ENCODE measurements around the gene SPAG7. TPM values are rescaled to one million over a fixed set of nuclear protein-coding genes. Genes with fewer than 3 reads are reported as not detected.

The SPAG7 gene
- total and polyA plus RNA-seq, 2 experiments from 2014 or later: 64.3 to 194 TPM

DNA sequence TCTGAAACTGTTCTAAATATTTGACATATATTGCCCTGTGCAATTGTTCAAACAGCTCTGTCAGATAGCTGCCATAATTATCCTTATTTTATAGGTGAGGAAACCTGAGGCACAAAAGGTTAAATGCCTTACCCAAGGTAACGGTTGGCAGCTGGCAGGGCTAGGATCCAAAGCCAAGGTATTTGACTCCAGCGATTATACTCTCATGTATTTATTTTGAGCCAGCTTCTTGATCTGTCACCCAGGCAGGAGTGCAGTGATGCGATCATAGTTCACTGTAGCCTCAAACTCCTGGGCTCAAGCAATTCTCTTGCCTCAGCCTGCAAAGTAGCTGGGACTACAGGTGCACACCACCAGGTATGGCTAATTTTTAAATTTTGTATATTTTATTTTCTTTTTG lies 9.5 kb downstream of the SPAG7 start:
- DNase-seq (ENCODE audit: low spot score): no peak
- Histone ChIP-seq H3K79me2 (no peaks in the 10 kb centered on the region), H4K20me1 (ENCODE audit: insufficient read depth, poor library complexity, severe bottlenecking) (no peaks in the 10 kb centered on the region), H2AFZ (no peak overlapping the region), H3K4me2 (no peak overlapping the region), H3K36me3 (replicated peaks; ENCODE audit: insufficient read depth, low read depth) (no peaks in the 10 kb centered on the region), H3K9me3 (ENCODE audit: low read depth) (no peaks in the 10 kb centered on the region), H3K27ac (no peak overlapping the region), H3K9me2 (replicated peaks; ENCODE audit: insufficient read depth) (no peaks in the 10 kb centered on the region), H3K27me3 (no peaks in the 10 kb centered on the region), H3K4me3 (no peak overlapping the region), H3K4me1 (ENCODE audit: insufficient read depth) (no peaks in the 10 kb centered on the region)
- TF ChIP-seq, protein P1, sequence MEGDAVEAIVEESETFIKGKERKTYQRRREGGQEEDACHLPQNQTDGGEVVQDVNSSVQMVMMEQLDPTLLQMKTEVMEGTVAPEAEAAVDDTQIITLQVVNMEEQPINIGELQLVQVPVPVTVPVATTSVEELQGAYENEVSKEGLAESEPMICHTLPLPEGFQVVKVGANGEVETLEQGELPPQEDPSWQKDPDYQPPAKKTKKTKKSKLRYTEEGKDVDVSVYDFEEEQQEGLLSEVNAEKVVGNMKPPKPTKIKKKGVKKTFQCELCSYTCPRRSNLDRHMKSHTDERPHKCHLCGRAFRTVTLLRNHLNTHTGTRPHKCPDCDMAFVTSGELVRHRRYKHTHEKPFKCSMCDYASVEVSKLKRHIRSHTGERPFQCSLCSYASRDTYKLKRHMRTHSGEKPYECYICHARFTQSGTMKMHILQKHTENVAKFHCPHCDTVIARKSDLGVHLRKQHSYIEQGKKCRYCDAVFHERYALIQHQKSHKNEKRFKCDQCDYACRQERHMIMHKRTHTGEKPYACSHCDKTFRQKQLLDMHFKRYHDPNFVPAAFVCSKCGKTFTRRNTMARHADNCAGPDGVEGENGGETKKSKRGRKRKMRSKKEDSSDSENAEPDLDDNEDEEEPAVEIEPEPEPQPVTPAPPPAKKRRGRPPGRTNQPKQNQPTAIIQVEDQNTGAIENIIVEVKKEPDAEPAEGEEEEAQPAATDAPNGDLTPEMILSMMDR (IDR thresholded peaks at IDR 0.05; ENCODE audit: poor library complexity): no peak
- no peak for TF ChIP-seq EZH2 (IDR thresholded peaks at IDR 0.05; ENCODE audit: borderline replicate concordance)
- no peak for TF ChIP-seq EZH2phosphoT487 (IDR thresholded peaks at IDR 0.05; ENCODE audit: low read depth, severe bottlenecking, unreplicated experiment)
- WGBS (ENCODE audit: low lambda C conversion rate, missing lambda C conversion rate): 97% methylated on average over 3 of the region's 3 CpGs

DNA sequence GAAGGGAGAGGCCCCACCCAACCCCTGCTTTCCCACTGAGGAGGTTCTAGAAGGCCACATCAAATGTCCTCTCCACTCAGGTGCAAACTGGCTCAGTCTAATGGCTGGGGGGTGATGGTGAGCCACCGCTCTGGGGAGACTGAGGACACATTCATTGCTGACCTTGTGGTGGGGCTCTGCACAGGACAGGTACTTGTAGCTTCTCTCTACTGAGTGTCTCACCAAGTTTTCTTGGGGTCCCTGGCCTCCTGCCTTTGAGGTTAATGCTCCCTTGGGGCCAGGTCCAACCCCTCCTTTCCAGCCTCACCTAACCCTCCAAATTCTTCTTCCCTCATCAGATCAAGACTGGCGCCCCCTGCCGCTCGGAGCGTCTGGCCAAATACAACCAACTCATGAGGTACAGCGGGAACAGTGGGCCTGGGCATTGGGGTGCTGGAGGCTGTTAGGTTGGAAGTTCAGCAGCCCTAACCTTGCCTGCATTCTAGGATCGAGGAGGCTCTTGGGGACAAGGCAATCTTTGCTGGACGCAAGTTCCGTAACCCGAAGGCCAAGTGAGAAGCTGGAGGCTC lies 11.0 kb downstream of the SPAG7 start:
- H3K4me3 ChIP-seq: no peak overlapping the region
- H3K27me3 ChIP-seq: no peaks in the 10 kb centered on the region
- no peaks in the 10 kb centered on the region for H3K36me3 ChIP-seq (replicated peaks; ENCODE audit: insufficient read depth, low read depth)
- H3K27ac ChIP-seq: no peak overlapping the region
- TF ChIP-seq EZH2 (IDR thresholded peaks at IDR 0.05; ENCODE audit: borderline replicate concordance) (no peak), EZH2phosphoT487 (IDR thresholded peaks at IDR 0.05; ENCODE audit: low read depth, severe bottlenecking, unreplicated experiment) (no peak)
- TF ChIP-seq, protein P1 (IDR thresholded peaks at IDR 0.05; ENCODE audit: poor library complexity): no peak
- no peak overlapping the region for H2AFZ ChIP-seq
- no peak overlapping the region for H3K4me2 ChIP-seq
- H3K4me1 ChIP-seq (ENCODE audit: insufficient read depth): no peaks in the 10 kb centered on the region
- H3K79me2 ChIP-seq: no peaks in the 10 kb centered on the region
- 81% methylated on average over 10 of the region's 10 CpGs for WGBS (ENCODE audit: low lambda C conversion rate, missing lambda C conversion rate)
- H3K9me2 ChIP-seq (replicated peaks; ENCODE audit: insufficient read depth): no peaks in the 10 kb centered on the region
- no peaks in the 10 kb centered on the region for H3K9me3 ChIP-seq (ENCODE audit: low read depth)
- no peak for DNase-seq (ENCODE audit: low spot score)
- no peaks in the 10 kb centered on the region for H4K20me1 ChIP-seq (ENCODE audit: insufficient read depth, poor library complexity, severe bottlenecking)

DNA sequence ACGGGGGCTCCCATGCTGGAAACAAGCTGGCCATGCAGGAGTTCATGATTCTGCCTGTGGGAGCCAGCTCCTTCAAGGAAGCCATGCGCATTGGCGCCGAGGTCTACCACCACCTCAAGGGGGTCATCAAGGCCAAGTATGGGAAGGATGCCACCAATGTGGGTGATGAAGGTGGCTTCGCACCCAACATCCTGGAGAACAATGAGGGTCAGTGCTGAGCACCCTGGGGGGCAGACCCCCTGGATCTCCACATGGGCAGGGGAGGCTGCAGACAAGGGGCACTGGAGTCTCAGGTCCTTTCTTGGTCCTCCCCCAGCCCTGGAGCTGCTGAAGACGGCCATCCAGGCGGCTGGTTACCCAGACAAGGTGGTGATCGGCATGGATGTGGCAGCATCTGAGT lies 12.5 kb downstream of the SPAG7 start:
- no peak overlapping the region for H3K27ac ChIP-seq
- H3K4me2 ChIP-seq: no peak overlapping the region
- H4K20me1 ChIP-seq (ENCODE audit: insufficient read depth, poor library complexity, severe bottlenecking): no peaks in the 10 kb centered on the region
- H3K4me3 ChIP-seq: no peak overlapping the region
- H3K27me3 ChIP-seq: no peaks in the 10 kb centered on the region
- peaks cover 14% of the 10 kb centered on the region for H3K4me1 ChIP-seq (ENCODE audit: insufficient read depth)
- H2AFZ ChIP-seq: no peak overlapping the region
- no peaks in the 10 kb centered on the region for H3K79me2 ChIP-seq
- no peaks in the 10 kb centered on the region for H3K9me3 ChIP-seq (ENCODE audit: low read depth)
- no peaks in the 10 kb centered on the region for H3K36me3 ChIP-seq (replicated peaks; ENCODE audit: insufficient read depth, low read depth)
- 98% methylated on average over 8 of the region's 8 CpGs for WGBS (ENCODE audit: low lambda C conversion rate, missing lambda C conversion rate)
- H3K9me2 ChIP-seq (replicated peaks; ENCODE audit: insufficient read depth): no peaks in the 10 kb centered on the region
- DNase-seq (ENCODE audit: low spot score): no peak
- TF ChIP-seq, protein P1 (IDR thresholded peaks at IDR 0.05; ENCODE audit: poor library complexity): no peak
- no peak for TF ChIP-seq EZH2 (IDR thresholded peaks at IDR 0.05; ENCODE audit: borderline replicate concordance)
- TF ChIP-seq EZH2phosphoT487 (IDR thresholded peaks at IDR 0.05; ENCODE audit: low read depth, severe bottlenecking, unreplicated experiment): no peak
